ENCODE results near the gene NBAS.

DNA sequence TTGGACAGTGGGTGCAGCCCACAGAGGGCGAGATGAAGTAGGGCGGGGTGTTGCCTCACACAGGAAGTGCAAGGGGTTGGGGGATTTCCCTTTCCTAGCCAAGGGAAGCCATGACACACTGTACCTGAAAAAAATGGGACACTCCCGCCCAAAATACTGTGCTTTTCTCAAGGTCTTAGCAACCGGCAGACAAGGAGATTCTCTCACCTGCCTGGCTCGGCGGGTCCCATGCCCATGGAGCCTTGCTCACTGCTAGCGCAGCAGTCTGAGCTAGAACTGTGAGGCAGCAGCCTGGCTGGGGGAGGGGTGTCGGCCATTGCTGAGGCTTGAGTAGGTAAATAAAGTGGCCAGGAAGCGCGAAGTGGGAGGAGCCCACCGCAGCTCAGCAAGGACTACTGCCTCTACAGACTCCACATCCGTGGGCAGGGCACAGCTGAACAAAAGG, 244.7 kb downstream of the NBAS start:
- TF ChIP-seq POLR2A (IDR thresholded peaks at IDR 0.05; ENCODE audit: extremely low read depth, insufficient read length) = no peak
- TF ChIP-seq, protein P1, sequence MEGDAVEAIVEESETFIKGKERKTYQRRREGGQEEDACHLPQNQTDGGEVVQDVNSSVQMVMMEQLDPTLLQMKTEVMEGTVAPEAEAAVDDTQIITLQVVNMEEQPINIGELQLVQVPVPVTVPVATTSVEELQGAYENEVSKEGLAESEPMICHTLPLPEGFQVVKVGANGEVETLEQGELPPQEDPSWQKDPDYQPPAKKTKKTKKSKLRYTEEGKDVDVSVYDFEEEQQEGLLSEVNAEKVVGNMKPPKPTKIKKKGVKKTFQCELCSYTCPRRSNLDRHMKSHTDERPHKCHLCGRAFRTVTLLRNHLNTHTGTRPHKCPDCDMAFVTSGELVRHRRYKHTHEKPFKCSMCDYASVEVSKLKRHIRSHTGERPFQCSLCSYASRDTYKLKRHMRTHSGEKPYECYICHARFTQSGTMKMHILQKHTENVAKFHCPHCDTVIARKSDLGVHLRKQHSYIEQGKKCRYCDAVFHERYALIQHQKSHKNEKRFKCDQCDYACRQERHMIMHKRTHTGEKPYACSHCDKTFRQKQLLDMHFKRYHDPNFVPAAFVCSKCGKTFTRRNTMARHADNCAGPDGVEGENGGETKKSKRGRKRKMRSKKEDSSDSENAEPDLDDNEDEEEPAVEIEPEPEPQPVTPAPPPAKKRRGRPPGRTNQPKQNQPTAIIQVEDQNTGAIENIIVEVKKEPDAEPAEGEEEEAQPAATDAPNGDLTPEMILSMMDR (IDR thresholded peaks at IDR 0.05; ENCODE audit: low read depth, low read length) = no peak
